ENCODE results near the gene FAM50B.

FAM50B gene

DNA sequence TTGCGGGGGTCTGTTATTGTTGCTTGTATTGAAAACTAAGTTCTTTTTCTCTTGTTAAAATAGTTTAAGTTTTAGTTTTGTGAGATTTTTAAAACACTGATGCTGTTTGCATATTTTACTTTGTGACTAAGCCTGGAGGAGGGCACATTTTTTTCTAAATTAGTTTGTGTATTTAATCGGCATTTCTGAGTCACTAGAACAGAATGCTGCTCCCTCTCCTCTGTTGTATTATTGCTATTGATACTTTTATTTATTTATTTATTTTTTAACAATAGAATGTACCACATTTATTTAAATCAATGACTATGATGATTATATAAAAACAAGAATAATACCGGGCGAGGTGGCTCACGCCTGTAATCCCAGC is 5.1 kb upstream of the FAM50B start:
- ChIA-PET POLR2A (ENCODE audit: low non-redundant PET) (no interaction called here), CTCF (interaction anchor here (1.0 kb wide), 1 partner anchor 9 kb away, joined by 3 read pairs; no protein-coding TSS in a partner anchor)
- TF ChIP-seq, protein P1, sequence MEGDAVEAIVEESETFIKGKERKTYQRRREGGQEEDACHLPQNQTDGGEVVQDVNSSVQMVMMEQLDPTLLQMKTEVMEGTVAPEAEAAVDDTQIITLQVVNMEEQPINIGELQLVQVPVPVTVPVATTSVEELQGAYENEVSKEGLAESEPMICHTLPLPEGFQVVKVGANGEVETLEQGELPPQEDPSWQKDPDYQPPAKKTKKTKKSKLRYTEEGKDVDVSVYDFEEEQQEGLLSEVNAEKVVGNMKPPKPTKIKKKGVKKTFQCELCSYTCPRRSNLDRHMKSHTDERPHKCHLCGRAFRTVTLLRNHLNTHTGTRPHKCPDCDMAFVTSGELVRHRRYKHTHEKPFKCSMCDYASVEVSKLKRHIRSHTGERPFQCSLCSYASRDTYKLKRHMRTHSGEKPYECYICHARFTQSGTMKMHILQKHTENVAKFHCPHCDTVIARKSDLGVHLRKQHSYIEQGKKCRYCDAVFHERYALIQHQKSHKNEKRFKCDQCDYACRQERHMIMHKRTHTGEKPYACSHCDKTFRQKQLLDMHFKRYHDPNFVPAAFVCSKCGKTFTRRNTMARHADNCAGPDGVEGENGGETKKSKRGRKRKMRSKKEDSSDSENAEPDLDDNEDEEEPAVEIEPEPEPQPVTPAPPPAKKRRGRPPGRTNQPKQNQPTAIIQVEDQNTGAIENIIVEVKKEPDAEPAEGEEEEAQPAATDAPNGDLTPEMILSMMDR (conservative IDR thresholded peaks at IDR 0.05; ENCODE audit: low read depth): no peak
- DNase-seq (ENCODE audit: low spot score): peak; percentile 72
- no peak overlapping the region for H3K27ac ChIP-seq

GRCh38 chr6:3847521-3847920 is 1.7 kb upstream of the FAM50B start:
- TF ChIP-seq, protein P1 (conservative IDR thresholded peaks at IDR 0.05; ENCODE audit: low read depth): no peak
- no peak overlapping the region for H3K27ac ChIP-seq
- ChIA-PET POLR2A (ENCODE audit: low non-redundant PET) (no interaction called here), CTCF (interaction anchor here (0.7 kb wide), 2 partner anchors 15 to 113 kb away, joined by 3 to 4 read pairs; no protein-coding TSS in a partner anchor)
- DNase-seq (ENCODE audit: low spot score): no peak

GRCh38 chr6:3848380-3848779 is 793 bp upstream of the FAM50B start:
- H3K27ac ChIP-seq: peak overlapping the region; percentile 70
- no peak for DNase-seq (ENCODE audit: low spot score)
- TF ChIP-seq, protein P1 (conservative IDR thresholded peaks at IDR 0.05; ENCODE audit: low read depth): no peak
- ChIA-PET POLR2A (ENCODE audit: low non-redundant PET) (no interaction called here), CTCF (interaction anchor here (0.6 to 3.1 kb wide), 21 partner anchors 14 to 887 kb away, joined by 3 to 36 read pairs (median 4); no protein-coding TSS in a partner anchor)

DNA sequence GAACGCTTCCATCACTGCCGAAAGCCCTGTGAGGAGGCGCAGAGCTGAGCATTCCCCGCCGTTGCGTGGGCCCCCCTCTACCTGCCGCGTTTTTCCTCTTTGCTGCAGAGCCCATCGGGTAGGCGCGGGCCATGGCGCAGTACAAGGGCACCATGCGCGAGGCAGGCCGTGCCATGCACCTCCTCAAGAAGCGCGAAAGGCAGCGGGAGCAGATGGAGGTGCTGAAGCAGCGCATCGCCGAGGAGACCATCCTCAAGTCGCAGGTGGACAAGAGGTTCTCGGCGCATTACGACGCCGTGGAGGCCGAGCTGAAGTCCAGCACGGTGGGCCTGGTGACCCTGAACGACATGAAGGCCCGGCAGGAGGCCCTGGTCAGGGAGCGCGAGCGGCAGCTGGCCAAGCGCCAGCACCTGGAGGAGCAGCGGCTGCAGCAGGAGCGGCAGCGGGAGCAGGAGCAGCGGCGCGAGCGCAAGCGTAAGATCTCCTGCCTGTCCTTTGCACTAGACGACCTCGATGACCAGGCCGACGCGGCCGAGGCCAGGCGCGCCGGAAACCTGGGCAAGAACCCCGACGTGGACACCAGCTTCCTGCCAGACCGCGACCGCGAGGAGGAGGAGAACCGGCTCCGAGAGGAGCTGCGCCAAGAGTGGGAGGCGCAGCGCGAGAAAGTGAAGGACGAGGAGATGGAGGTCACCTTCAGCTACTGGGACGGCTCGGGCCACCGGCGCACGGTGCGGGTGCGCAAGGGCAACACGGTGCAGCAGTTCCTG is 693 bp downstream of the FAM50B start:
- ChIA-PET CTCF (interaction anchor here (0.5 to 3.1 kb wide), 21 partner anchors 12 to 878 kb away, joined by 3 to 36 read pairs (median 4); no protein-coding TSS in a partner anchor), POLR2A (ENCODE audit: low non-redundant PET) (no interaction called here)
- peak overlapping the region; percentile 70 for H3K27ac ChIP-seq
- TF ChIP-seq, protein P1 (conservative IDR thresholded peaks at IDR 0.05; ENCODE audit: low read depth): no peak
- DNase-seq (ENCODE audit: low spot score): no peak

DNA sequence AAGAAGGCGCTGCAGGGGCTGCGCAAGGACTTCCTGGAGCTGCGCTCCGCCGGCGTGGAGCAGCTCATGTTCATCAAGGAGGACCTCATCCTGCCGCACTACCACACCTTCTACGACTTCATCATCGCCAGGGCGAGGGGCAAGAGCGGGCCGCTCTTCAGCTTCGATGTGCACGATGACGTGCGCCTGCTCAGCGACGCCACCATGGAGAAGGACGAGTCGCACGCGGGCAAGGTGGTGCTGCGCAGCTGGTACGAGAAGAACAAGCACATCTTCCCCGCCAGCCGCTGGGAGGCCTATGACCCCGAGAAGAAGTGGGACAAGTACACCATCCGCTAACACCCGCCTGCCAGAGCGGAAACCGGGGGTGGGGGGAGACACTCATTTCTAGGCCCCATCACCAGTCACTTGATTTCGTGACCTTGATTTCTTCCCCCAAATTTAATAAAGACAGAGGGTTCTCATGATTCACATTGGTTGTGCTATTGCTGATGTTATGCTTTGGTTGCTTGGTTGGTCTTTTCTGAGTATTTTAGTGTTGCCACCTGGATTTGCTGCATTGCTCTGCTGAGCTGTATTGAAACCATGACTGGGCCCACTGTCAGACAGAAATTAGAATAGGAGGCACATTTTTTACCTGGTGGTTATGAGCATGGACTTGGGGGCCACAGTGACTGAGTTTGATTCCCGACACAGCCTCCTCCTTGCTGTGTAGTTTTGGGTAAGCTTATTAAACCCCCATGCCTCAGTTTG is 1.5 kb downstream of the FAM50B start:
- CTCF ChIA-PET: interaction anchor here (0.5 to 3.1 kb wide), 8 partner anchors 13 to 140 kb away, joined by 3 to 36 read pairs (median 4); no protein-coding TSS in a partner anchor

DNA sequence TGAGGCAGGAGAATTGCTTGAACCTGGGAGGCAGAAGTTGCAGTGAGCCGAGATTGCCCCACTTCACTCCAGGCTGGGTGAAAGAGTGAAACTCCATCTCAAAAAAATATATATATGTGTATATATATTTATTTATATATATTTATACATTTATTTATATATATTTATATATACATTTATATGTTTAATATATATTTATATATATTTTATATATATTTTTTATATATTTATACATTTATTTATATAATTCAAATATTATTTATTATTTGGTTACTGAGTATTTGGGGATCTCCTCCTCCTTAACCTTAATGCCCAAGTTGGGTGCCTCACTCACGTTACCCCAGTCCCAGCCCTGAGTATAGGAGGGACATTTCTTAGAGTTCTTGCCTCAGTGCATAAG is 2.7 kb downstream of the FAM50B start:
- TF ChIP-seq, protein P1 (conservative IDR thresholded peaks at IDR 0.05; ENCODE audit: low read depth): no peak
- CTCF ChIA-PET: interaction anchor here (0.6 to 1.0 kb wide), 3 partner anchors 44 to 618 kb away, joined by 3 to 6 read pairs (median 6); no protein-coding TSS in a partner anchor
- no peak overlapping the region for H3K27ac ChIP-seq
- POLR2A ChIA-PET (ENCODE audit: low non-redundant PET): no interaction called here
- DNase-seq (ENCODE audit: low spot score): no peak

More for the DNA sequence above, 1.5 kb downstream of the FAM50B start:
- TF ChIP-seq, protein P1 (conservative IDR thresholded peaks at IDR 0.05; ENCODE audit: low read depth): no peak
- POLR2A ChIA-PET (ENCODE audit: low non-redundant PET): no interaction called here
- DNase-seq (ENCODE audit: low spot score): no peak
- no peak overlapping the region; the same call in 1 of the 2 replicates for H3K27ac ChIP-seq
